Measurements from ENCODE around the gene RHEBL1.

RHEBL1 gene

GRCh38 chr12:49039421-49040363, 30.1 kb downstream of the RHEBL1 start:
- in situ Hi-C loops (cut with MboI; ENCODE audit: low sequenced_read_pairs), result no loop called here

- in situ Hi-C loops (cut with MboI; ENCODE audit: low sequenced_read_pairs), result no loop called here
These were observed 31.4 kb downstream of the RHEBL1 start for GRCh38 chr12:49038291-49038955.

- in situ Hi-C loops (cut with MboI; ENCODE audit: low sequenced_read_pairs), result no loop called here
These were observed 31.9 kb downstream of the RHEBL1 start for GRCh38 chr12:49037947-49038237.

GRCh38 chr12:49037111-49037946, 32.5 kb downstream of the RHEBL1 start:
- in situ Hi-C loops (cut with MboI; ENCODE audit: low sequenced_read_pairs), result no loop called here

GRCh38 chr12:49036029-49036428, 33.8 kb downstream of the RHEBL1 start:
- in situ Hi-C loops (cut with MboI; ENCODE audit: low sequenced_read_pairs), result no loop called here

- in situ Hi-C loops (cut with MboI; ENCODE audit: low sequenced_read_pairs), result no loop called here
These were observed 35.5 kb downstream of the RHEBL1 start for GRCh38 chr12:49034286-49034622.

- in situ Hi-C loops (cut with MboI; ENCODE audit: low sequenced_read_pairs), result no loop called here
These were observed 36.0 kb downstream of the RHEBL1 start for GRCh38 chr12:49033611-49034285.

GRCh38 chr12:49032679-49033447, 36.9 kb downstream of the RHEBL1 start:
- in situ Hi-C loops (cut with MboI; ENCODE audit: low sequenced_read_pairs), result no loop called here

- in situ Hi-C loops (cut with MboI; ENCODE audit: low sequenced_read_pairs), result no loop called here
These were observed 37.5 kb downstream of the RHEBL1 start for GRCh38 chr12:49032276-49032675.

GRCh38 chr12:49031573-49032161, 38.1 kb downstream of the RHEBL1 start:
- in situ Hi-C loops (cut with MboI; ENCODE audit: low sequenced_read_pairs), result no loop called here

- in situ Hi-C loops (cut with MboI; ENCODE audit: low sequenced_read_pairs), result no loop called here
These were observed 38.8 kb downstream of the RHEBL1 start for GRCh38 chr12:49030714-49031572.

- in situ Hi-C loops (cut with MboI; ENCODE audit: low sequenced_read_pairs), result no loop called here
These were observed 39.7 kb downstream of the RHEBL1 start for GRCh38 chr12:49030119-49030518.

GRCh38 chr12:49028666-49029275, 41.0 kb downstream of the RHEBL1 start:
- in situ Hi-C loops (cut with MboI; ENCODE audit: low sequenced_read_pairs), result no loop called here

GRCh38 chr12:49027846-49028555, 41.8 kb downstream of the RHEBL1 start:
- in situ Hi-C loops (cut with MboI; ENCODE audit: low sequenced_read_pairs), result no loop called here

GRCh38 chr12:49026678-49027480, 42.9 kb downstream of the RHEBL1 start:
- in situ Hi-C loops (cut with MboI; ENCODE audit: low sequenced_read_pairs), result no loop called here

- in situ Hi-C loops (cut with MboI; ENCODE audit: low sequenced_read_pairs), result no loop called here
These were observed 43.7 kb downstream of the RHEBL1 start for GRCh38 chr12:49026101-49026500.

- in situ Hi-C loops (cut with MboI; ENCODE audit: low sequenced_read_pairs), result no loop called here
These were observed 44.3 kb downstream of the RHEBL1 start for GRCh38 chr12:49025463-49025862.
